Hematopoietic multipotent progenitor cell treated with erythropoietin and hydrocortisone succinate and interleukin-3 and kit ligand, for 4 days (in vitro differentiated cells): ENCODE measurements around the gene GDF11.

Source experiments
- DNase-seq: peaks from one replicate; pipeline ENCODE4 v3.0.0-alpha.2; 2015

The GDF11 gene

DNA sequence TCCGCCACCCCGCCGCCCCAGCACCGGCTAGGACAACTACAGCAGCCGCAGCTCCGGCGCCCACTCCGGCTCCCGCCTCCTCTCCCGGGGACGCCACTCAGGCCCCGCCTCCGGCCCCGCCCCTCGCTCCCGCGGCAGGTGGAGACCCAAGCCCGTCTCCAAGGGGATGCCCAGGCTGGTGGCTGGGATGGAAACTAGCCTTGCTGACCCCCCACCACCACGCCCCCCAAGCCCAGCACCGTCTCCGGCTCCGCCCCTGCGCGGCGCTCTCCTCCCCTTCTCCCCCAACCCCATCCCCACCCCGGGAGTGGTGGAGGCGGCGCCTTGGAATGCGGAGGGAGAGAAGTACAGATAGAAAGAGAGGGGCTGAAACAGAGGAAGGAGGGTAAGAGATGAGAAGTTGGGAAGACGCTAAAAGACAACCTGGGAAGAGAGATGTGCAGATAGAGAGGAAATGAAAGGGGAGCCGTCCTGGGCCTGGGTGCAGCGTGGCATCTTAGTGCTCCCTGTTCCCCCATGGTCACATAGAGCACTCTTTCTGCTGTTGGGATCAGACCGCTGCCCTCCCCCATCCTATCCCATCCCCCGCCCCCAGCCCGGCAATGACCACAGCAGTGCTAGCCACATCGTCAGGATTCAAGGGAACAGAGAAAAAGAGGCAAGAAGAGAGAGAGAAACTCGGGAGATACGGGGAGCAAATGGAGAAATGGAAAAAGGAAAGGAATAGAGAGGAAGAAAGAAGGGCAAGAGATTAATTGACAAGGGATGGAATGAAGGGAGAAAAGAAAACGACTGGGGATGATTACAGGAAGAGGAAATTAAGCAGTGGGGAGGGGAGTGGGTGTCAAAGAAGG lies 34.9 kb upstream of the GDF11 start, which contains the start of gene ITGA7:
Gene ITGA7, minus strand, starts transcription at position 64 of the 854 bp plus-strand sequence. CDS start 222 bp downstream, outside the sequence.
- DNase-seq = peak; percentile 38

DNA sequence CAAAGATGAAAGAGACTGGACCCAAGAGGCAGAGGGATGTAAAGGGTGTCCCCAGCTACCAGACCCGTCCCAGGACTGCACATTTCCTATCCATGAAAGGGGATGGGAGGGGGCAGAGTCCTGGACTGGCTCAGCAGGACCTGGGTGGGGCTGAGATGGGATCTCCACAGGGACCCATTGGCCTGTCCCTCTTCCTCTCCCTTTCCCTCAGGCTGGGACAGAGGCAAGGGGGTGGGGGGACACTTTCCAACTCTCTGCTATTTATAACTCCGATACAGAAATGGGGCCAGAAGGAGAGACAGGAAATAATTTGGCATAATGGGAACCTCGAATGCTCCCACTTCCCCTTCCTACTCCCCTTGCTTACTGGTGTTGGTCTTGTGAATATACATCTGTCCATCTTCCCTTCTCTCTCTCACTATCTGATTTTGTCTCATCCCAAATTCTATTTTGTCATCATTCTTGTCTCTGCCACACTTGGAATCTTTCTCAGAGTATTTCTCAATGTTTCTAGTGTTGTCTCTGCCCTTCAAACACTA lies 34.2 kb upstream of the GDF11 start:
- no peak for DNase-seq

DNA sequence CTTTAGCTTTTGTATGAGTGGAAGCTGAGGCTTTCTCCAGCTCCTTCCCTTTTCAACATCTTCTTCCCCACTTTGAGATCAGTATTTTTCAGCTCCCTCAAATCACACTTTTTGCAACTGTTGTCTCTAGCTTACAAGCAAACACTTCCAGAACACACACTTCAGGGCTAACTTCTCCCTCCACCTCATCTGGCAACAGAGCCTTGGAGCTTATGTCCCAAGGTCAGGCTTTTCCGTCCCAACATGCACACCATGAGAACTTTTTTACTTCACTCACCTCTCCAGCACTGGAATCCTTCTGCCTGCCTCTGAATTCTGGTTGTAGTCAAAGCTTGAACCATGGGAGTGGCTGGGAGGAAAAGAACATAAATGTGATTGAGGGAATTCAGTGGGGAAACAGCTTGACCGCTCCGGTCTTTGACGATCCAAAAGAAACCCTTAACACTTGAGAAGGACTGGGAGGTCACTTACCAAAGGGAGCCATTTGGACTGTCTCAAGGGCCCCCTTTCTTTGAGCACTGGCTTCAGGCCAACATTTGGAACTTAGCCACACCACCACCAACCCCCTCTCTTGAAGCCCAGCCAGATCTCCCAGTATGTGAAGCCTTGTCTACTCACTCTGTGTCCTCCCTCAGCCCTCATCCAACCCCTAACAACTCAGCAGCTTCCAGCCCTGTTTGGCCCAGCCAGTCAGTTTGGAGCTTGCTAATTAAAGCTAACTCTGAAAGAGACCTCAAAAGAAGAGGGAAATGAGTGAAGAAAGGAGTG lies 31.0 kb upstream of the GDF11 start:
- no peak for DNase-seq

DNA sequence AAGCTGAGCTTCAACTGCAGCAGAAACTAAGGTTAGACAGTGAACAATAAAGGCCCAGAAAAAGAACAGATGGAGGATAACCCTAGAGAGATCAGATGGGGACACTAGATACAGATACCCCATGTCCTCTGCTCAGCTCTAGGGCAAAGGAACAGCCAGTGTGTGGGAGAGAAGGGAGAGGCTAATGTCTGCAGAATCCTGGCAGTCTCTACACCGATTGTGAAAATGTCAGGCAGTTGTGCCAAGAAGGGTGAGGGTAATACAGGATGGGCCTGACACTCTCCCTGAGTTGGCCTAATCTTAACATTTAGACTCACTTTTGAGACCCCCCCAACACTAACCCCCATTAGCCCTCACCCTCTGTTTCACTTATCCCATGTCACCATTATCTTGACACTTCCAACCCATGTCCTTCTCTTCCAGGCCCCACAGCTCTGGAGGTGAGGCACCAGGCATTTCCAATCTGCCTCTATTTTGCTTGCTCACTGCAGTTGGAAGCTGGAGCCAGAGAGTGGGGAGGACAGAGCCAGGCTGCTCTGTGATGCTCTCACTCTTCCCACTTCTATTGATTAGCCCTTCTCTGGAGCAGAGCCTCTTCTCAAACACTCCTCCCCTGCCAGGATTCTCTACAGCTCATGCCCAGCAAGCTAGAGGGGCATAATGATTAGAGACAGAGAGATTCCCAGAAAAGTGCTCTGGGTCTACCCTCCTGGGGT lies 30.1 kb upstream of the GDF11 start:
- DNase-seq = no peak

DNA sequence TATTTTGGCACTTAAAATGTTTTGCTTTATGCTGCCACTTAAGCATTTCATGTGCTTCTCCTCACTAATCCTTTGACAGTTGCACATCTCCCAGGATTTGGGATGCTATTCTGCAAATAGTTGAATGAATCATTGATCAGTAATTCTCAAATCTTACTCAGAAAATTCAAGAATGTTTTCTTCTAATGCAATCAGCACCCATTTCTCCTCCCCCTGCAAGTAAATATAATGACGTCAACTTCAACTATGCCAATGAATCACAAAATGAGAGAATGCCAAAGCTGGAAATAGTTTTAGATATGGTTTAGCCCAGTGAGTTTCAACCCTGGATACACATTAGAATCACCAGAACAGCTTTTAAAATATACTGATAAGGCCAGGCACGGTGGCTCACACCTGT lies 29.2 kb upstream of the GDF11 start:
- DNase-seq = no peak

DNA sequence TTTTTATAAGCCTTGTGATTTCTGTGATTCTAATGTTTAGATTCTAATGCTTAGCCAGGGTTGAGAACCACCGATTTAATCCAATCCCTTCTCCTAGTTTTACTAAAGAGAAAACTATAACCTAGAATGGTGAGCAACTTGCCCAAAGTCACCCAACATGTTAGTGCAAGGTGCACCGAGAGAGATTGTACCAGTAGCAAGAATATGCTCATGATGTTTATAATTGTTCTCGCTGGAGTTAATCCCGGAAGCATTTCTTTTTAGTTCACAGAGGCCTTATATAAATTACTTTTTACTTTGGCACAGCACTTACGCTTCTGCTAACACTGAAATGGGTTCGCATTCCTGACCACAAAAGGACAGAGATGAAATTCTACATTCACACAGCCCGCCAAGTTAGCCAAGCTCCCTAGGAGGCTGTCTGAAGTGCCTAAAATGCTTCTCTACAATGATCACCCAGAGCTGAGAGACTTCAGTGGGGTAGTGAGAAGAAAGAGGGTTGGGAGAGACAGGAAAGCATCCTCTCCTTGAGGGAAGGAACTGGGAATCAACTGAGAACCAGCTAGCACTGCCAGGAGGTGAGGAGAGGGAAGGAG lies 27.7 kb upstream of the GDF11 start:
- DNase-seq = no peak

DNA sequence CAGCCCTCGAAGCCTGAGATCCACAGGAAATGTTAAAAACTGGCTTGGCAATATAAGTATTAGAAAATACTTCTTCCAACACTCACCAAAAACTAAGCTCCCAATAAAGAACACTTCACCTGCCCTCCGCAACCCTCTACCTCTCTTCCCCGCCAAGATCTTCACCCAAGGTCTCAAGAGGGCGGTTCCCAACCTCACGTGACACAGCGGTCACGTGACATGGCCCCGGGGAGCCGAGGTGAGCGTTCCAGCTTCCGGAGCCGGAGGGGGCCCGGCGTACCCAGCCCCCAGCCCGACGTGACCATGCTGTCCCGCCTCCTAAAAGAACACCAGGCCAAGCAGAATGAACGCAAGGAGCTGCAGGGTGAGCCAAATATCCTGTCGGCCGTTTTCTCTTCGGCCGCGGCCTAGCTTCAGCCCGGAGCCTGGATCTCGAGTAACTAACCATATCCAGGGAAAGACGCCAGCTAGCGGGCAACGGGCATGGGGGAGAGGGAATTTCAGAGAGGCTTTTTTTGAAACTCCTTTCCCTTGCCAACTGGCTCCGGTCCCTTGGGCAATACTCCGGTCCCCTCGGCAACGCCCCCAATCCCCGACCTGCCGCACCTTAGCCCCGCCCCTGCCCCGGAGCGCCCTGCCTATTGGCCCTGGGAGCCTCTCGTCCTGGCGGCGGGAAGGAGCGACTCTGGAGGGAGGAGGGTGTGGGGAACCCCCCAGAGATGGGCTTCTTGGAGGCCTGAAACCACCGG lies 26.9 kb upstream of the GDF11 start, which contains the start of gene BLOC1S1:
Gene BLOC1S1, plus strand, starts transcription at position 214 of the 749 bp plus-strand sequence. Its CDS starts 6 bp downstream, at position 220.
- DNase-seq = peak; percentile 96

DNA sequence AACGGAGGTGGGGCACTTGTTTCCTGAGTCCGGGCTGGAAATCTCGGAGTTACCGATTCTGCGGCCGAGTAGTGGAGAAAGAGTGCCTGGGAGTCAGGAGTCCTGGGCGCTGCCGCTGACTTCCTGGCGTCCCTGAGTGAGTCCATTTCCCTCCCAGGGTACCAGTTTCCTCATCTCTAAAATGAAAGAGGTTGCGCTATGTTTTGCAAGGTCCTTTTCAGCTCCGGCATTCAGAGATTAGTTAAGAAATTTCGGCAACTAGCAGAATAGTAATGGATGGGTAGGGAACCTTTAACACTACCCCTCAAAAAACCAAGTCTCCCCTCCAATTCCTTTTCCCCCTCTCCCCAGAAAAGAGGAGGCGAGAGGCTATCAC lies 26.4 kb upstream of the GDF11 start:
- DNase-seq = no peak

DNA sequence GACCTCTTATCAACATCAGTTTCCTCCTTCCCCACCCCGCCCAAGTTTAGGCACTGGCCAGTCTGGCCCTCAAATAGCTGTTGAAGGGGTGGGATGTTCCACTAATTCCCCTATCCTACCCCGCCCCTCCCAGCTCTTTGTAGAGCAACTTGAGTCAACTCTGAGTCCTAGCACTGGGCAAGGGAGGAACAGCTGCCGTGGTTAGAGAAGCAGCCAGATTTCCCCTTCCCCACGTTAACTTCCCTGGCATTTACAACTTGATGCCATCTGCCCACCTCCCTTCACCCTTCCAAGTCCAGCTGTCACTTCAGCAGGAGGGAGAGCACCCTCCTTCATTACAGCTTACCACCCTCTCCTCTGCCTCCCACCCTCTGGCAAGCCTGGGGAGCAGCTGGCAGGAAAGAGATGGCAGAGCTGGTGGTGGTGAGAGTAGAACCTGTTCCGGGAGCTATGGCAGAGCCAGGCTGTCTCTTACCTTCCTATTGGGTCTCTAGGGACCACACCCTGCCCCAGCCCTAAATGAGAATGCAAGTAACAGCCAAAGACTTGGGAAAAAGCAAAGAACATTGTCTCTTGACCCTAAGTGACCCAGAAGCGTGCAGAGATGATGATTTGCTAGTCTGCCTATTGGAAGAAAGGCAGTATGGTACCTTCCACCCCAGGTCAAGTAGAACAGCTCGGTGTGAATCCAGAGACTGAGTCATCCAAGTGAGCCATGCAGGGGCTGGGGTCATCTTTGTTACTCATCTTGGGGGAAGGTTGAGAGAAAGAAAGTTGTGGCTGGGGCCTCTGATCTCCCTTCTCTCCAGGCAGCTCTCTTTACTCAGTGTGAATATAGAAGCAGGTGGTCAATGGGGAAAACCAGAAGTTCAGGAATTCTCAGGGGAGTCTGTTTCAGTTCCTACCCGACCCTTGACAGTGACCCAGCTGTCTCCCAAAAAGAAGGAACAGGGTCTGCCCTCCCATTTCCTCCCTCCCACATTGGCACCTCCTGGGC lies 25.6 kb upstream of the GDF11 start:
- DNase-seq = peak; percentile 49

DNA sequence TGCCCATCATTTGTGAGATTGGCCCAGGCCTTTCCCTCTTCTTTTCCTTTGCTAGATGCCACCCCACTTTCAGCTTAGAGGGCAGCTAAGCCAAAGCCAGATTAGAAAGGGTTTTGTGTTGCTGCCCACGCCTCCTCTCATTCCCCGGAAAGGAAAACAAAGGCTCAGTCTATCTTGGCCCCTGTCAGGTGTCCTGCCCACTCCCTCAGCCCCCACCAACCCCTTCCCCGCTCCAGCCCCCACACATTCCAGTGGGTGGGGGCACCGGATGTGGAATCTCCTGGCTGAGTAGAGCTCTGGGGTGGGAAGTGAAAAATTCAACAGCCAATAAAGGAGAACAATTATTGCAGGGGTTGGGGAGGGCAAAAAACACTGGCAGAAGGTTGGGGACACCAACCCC lies 24.9 kb upstream of the GDF11 start:
- DNase-seq = no peak

DNA sequence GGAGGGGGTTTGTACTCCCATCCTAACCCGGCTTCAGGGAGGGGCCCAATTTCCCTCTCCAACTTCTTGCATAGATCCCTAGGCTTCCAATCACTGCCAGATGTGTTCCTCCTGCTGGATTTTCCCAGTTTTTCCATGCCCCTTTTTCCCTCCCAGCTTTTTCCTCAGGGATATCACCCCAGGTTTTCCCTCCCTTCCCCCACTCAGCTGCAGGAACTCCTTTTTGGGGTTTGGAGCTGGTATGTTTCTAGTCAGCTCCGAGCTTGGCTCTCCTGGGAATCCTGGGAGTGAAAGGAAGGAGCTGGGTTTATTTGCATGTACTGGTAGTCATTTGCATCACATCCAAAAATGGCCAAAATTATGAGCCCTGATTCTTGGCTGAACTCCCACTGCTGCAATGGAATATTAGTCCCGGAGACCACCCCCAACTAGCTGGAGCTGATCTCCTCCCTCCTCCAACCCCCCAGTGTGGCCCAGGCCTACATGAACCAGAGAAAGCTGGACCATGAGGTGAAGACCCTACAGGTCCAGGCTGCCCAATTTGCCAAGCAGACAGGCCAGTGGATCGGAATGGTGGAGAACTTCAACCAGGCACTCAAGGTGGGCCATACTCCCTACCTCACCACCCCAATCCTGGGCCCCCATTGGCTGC lies 24.2 kb upstream of the GDF11 start:
- DNase-seq = no peak

DNA sequence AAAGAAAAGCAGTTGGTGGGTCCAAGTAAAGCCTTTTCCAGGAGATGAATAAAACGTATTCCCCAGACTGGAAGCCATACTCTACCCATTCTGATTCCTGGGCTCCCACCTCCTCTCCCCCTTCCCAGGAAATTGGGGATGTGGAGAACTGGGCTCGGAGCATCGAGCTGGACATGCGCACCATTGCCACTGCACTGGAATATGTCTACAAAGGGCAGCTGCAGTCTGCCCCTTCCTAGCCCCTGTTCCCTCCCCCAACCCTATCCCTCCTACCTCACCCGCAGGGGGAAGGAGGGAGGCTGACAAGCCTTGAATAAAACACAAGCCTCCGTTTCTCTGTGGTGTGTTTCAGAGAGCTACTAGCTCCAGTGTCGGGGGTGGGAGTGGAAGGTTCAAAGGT lies 23.6 kb upstream of the GDF11 start:
- DNase-seq = no peak

DNA sequence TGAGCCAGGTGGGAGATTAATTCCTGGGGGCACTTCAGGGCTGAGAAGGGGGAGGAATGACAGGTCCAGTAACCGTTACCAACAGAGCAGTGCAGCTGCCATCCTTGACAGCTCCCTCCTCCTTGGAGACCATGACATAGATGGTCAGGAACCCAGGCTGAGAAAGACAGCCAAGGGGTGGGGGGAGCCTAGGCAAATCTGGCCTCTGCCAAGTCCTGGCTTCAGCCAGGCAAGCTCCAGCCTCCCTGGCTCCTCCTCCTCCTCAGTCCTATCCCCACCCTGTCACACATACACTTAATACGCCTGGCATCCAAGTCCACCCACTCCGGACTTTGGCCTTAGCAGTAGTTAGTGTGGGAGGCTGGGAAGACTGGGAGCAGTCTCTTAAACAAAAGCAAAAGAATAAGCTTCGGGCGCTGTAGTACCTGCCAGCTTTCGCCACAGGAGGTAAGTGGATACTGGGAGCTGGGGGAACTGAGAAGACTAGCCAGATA lies 22.8 kb upstream of the GDF11 start, which contains the start of gene RDH5:
Gene RDH5, plus strand, starts transcription at position 323 of the 494 bp plus-strand sequence. CDS start 792 bp downstream, outside the sequence.
- DNase-seq = no peak

DNA sequence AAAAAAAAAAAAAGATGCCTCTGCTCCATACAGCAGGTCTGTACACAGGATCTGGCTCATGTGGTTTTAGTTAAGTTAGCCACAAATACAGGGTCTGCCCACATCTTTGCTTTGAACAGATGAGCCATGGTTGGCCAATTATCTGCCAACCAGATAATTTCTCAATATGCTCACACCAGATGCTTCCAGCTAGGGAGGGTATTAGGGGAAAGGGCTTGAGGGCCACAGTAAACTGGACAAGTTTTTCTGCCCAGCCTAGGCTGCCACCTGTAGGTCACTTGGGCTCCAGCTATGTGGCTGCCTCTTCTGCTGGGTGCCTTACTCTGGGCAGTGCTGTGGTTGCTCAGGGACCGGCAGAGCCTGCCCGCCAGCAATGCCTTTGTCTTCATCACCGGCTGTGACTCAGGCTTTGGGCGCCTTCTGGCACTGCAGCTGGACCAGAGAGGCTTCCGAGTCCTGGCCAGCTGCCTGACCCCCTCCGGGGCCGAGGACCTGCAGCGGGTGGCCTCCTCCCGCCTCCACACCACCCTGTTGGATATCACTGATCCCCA lies 22.0 kb upstream of the GDF11 start:
- peak; percentile 90 for DNase-seq

DNA sequence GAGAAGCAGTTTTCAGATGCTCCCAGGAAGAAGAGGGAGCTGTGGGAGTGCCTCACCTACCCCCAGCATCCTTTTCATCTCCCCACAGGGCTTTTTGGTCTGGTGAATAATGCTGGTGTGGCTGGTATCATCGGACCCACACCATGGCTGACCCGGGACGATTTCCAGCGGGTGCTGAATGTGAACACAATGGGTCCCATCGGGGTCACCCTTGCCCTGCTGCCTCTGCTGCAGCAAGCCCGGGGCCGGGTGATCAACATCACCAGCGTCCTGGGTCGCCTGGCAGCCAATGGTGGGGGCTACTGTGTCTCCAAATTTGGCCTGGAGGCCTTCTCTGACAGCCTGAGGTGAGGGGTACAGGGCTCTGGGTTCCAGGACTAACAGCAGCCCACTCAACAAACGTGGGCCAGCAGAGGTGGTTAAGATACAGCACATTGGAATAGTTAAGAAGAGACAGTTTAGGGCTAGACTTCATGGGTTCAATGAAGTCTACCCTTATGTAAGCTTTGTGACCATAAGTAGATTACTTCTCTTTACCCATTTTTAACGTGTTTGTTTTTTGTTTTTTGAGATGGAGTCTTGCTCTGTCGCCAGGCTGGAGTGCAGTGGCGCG lies 21.2 kb upstream of the GDF11 start:
- no peak for DNase-seq

DNA sequence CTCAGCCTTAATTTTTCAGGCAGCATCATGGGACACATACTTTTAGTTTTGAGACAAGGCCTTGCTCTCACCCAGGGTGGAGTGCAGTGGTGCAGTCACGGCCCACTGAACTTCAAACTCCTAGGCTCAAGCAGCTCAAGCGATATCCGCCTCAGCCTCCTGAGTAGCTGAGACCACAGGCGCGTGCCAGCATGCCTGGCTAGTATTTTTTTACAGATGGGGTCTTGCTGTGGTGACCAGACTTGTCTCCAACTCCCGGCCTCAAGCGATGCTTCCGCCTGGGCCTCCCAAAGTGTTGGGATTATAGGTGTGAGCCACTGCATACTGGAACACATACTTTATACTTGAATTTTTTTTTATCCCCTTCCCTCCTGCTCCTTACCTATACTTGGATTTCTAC lies 20.0 kb upstream of the GDF11 start:
- DNase-seq = no peak

DNA sequence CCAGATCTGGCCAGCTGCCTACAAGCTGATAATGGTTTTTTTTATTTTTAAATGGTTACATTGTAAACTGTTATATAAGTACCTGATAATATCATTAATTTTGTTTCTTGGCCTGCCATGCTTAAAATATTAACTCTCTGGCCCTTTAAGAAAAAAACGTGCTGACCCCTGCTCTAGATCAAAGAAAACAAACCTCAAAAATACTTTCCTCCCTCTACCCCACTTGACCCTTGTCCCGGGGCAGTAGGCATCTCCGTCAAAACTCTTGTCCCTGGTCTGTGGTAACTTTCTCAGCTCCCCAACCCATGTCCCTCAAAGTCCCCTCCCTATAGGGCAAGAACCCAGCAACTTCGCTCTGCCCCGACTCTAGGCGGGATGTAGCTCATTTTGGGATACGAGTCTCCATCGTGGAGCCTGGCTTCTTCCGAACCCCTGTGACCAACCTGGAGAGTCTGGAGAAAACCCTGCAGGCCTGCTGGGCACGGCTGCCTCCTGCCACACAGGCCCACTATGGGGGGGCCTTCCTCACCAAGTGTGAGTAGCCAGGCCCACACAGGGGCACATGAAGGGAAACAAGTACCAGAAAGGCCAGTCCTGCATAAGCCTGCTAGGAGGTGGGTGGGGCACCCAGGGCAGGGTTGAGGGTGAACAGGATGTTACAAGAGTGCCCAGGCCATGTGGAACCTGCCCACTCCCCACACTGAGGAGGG lies 19.3 kb upstream of the GDF11 start:
- no peak for DNase-seq
